ENCODE results near the gene MAPK12. TPM values are rescaled to one million over a fixed set of nuclear protein-coding genes. Genes with fewer than 3 reads are reported as not detected.

MAPK12 gene
- total and polyA plus RNA-seq, 2 of the 4 experiments (the other 2 are of a cell fraction) = 41.0 to 56.3 TPM

GRCh38 chr22:50213263-50213662 lies 48.2 kb downstream of the MAPK12 start:
- intact Hi-C loops (cut with micrococcal nuclease) = no loop called here
- ATAC-seq (ENCODE audit: low read depth) = no peak
- H3K36me3 ChIP-seq (ENCODE audit: control insufficient read depth, insufficient read depth, low read length) = peaks cover 59% of the 10 kb centered on the region

More at GRCh38 chr22:50213263-50213662, 48.2 kb downstream of the MAPK12 start:
- Histone ChIP-seq H3K79me1 (ENCODE audit: low read depth in 1 of 2, low read length in 2 of 2) (peaks cover 19 to 53% of the 10 kb centered on the region in 2 experiments), H3K27me3 (ENCODE audit: control insufficient read depth, insufficient read depth, low read length) (no peaks in the 10 kb centered on the region), H4K5ac (ENCODE audit: low read depth, low read length) (no peak overlapping the region), H3K9me3 (ENCODE audit: control insufficient read depth, insufficient read depth, low read length) (no peaks in the 10 kb centered on the region), H2AK5ac (ENCODE audit: low read depth, low read length) (no peak overlapping the region), H3K18ac (ENCODE audit: low read depth, low read length) (no peak overlapping the region), H3K23ac (ENCODE audit: low read depth, low read length) (no peak overlapping the region), H2AK9ac (replicated peaks; ENCODE audit: low read depth, low read length, poor library complexity) (no peak overlapping the region), H2BK5ac (ENCODE audit: low read depth, low read length, poor library complexity, severe bottlenecking) (no peak overlapping the region), H3K9me1 (ENCODE audit: insufficient read depth, low read length) (peaks cover 3% of the 10 kb centered on the region; the same call in 1 of the 2 replicates), H3K27ac (ENCODE audit: insufficient read depth, low read length) (no peak overlapping the region), H3K9ac (ENCODE audit: low read depth, low read length) (no peak overlapping the region), H4K8ac (ENCODE audit: low read depth in 2 of 2, low read length in 2 of 2) (no peak overlapping the region), H4K91ac (ENCODE audit: insufficient read depth, low read depth, low read length) (no peak overlapping the region), H2BK20ac (ENCODE audit: low read depth, low read length) (no peak overlapping the region), H3K14ac (replicated peaks; ENCODE audit: low read depth, low read length) (no peak overlapping the region), H4K20me1 (ENCODE audit: insufficient read depth, low read length) (peaks cover 61% of the 10 kb centered on the region), H3K4me3 (ENCODE audit: insufficient read depth, low read depth, low read length) (no peak overlapping the region), H2AFZ (replicated peaks; ENCODE audit: low read length, poor library complexity) (no peak overlapping the region), H3K4ac (ENCODE audit: low read depth, low read length) (no peak overlapping the region), H3K4me1 (ENCODE audit: control insufficient read depth, insufficient read depth, low read length) (no peaks in the 10 kb centered on the region), H2BK120ac (ENCODE audit: low read depth, low read length) (no peak overlapping the region), H2BK15ac (ENCODE audit: low read depth, low read length) (no peak overlapping the region), H3K56ac (ENCODE audit: extremely low read depth, insufficient read depth, low read length) (no peak overlapping the region), H3K4me2 (ENCODE audit: low read depth, low read length) (no peak overlapping the region)
- ChIA-PET CTCF (no interaction called here), POLR2A (ENCODE audit: unreplicated experiment) (no interaction called here)
- TF ChIP-seq MXI1 (IDR thresholded peaks at IDR 0.05; ENCODE audit: borderline replicate concordance, low read depth, low read length) (no peak), MAFK (IDR thresholded peaks at IDR 0.05; ENCODE audit: low read depth, low read length) (no peak), POLR2A (IDR thresholded peaks at IDR 0.05; ENCODE audit: low read depth, low read length) (no peak), MAZ (IDR thresholded peaks at IDR 0.05; ENCODE audit: borderline replicate concordance, low read depth, low read length) (no peak), CHD1 (IDR thresholded peaks at IDR 0.05; ENCODE audit: low read depth, low read length) (no peak), NFE2L2 (IDR thresholded peaks at IDR 0.05; ENCODE audit: low read depth, low read length) (no peak)
- no TSS peak for BruUV-seq (replicated peaks)
- WGBS, 2 experiments (ENCODE audit: extremely low coverage in 2 of 2, insufficient read length in 1 of 2) = 100% methylated on average over 4 of the region's 9 CpGs; no CpG with 5 or more reads in 1 of the 2 experiments
- DNase-seq = no peak
- dilution Hi-C loops (cut with HindIII; ENCODE audit: low sequenced_read_pairs, unreplicated experiment) (no loop called here), in situ Hi-C loops (cut with MboI; ENCODE audit: low sequenced_read_pairs) (loop anchor here (5.0 to 25.0 kb wide), 3 partner anchors 66 to 401 kb away; no protein-coding TSS in a partner anchor)
